Measurements from ENCODE around the gene MEGF6. TPM values are rescaled to one million over a fixed set of nuclear protein-coding genes. Genes with fewer than 3 reads are reported as not detected.

Gene MEGF6
- total RNA-seq, 2 experiments from 2014 or later, result 2.0 to 2.5 TPM

DNA sequence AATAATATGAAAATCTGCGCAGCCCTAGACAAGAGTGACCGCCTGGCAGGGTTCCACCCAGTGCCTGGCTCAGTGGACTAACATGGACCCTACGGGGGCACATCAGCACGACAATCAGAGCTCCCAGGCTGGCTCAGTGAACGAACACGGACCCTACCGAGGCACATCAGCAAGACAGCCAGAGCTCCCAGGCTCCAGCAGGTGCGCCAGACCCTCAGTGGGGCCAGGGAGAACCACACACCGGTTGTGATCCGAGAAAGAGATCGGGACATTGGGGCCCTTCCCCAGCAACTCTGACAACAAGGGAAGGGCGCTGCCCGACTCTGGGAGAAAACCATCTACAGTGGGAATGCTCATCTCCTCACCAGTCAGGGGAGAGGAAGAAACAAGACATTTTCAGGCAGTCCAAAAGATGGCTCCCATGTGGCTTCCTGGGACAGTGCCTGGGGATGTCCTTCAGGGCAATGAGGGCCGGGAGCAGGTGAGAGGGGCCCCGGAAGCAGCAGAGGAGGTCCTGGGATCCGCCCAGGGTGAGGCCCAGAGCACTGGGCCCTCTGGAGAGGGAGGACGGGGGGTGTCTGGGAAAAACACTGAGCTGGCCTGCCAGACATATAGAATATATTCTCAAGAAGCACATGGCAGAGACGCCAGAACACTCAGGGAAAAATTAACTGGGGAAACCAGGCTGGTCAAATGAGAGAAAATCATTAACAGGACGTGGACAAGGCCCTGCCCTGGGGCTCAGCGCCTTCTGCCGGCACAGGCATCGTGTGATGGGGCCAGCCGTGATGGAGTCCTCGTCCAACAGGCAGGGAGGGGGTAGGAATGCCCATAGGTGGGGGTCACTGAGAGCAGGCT is 152.0 kb downstream of the MEGF6 start:
- Mint-ChIP-seq H3K4me3 (no peak overlapping the region), H3K36me3 (ENCODE audit: low read depth) (no peaks in the 10 kb centered on the region), H3K9me3 (no peaks in the 10 kb centered on the region), H3K4me1 (ENCODE audit: low read depth) (no peaks in the 10 kb centered on the region), H3K27ac (no peak overlapping the region), H3K27me3 (peaks cover 3% of the 10 kb centered on the region)
- TF ChIP-seq, protein P1, sequence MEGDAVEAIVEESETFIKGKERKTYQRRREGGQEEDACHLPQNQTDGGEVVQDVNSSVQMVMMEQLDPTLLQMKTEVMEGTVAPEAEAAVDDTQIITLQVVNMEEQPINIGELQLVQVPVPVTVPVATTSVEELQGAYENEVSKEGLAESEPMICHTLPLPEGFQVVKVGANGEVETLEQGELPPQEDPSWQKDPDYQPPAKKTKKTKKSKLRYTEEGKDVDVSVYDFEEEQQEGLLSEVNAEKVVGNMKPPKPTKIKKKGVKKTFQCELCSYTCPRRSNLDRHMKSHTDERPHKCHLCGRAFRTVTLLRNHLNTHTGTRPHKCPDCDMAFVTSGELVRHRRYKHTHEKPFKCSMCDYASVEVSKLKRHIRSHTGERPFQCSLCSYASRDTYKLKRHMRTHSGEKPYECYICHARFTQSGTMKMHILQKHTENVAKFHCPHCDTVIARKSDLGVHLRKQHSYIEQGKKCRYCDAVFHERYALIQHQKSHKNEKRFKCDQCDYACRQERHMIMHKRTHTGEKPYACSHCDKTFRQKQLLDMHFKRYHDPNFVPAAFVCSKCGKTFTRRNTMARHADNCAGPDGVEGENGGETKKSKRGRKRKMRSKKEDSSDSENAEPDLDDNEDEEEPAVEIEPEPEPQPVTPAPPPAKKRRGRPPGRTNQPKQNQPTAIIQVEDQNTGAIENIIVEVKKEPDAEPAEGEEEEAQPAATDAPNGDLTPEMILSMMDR (IDR thresholded peaks at IDR 0.05), result no peak
- CTCF ChIA-PET, result no interaction called here
- intact Hi-C loops (cut with micrococcal nuclease), result no loop called here
- POLR2A ChIA-PET, result no interaction called here
- no peak for ATAC-seq
- no peak for DNase-seq

DNA sequence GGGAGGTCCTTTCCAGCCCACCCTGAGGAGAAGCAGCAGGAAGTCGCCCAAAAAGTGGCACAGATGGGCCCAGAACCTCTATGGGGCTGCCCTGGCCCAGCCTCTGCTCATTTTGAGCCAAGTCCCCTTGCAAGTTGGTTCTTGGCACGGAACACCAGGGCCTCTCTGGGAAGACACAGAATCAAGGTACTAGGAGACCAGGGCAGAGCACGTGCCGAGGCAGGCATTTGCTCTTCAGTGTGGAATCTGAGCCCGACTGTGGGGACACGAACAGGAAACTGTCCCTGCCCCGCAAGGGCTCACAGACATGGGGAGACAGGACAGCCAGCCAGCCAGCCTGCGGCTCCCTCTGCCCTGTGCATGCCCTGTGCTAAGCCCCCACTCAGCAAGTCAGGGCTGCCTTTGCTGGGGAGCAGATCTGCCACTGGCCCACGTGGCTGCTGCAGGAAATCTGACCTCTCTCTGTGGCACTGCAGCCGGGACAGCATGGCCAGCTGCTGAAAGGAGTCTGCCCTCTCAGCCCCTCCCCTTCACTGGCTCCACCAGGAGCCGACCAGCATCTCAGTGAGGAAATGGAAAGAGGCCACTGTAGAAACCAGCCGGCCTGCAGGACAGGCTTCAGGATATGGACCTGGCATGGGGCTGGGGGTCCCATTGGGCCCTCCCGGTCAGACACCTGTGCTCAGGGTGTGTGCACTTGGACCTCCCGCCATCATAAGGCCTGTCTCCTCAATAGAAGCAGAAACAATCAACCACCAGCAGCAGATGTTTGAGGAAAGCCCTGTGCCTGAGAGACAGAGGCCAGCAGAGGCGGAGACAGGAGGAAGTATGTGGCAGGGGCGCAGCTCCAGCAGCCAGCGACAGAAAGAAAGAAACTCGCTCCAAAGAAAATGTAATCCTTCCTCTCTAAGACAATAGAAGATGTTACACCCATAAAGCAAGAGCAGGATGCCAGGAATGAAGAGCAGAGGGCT is 153.1 kb downstream of the MEGF6 start:
- H3K9me3 Mint-ChIP-seq, result no peaks in the 10 kb centered on the region
- no peak overlapping the region for H3K27ac Mint-ChIP-seq
- intact Hi-C loops (cut with micrococcal nuclease), result no loop called here
- POLR2A ChIA-PET, result no interaction called here
- no peaks in the 10 kb centered on the region for H3K36me3 Mint-ChIP-seq (ENCODE audit: low read depth)
- H3K4me3 Mint-ChIP-seq, result no peak overlapping the region
- TF ChIP-seq, protein P1 (IDR thresholded peaks at IDR 0.05), result no peak
- no peak for ATAC-seq
- CTCF ChIA-PET, result no interaction called here
- DNase-seq, result no peak
- H3K27me3 Mint-ChIP-seq, result peaks cover 4% of the 10 kb centered on the region
- H3K4me1 Mint-ChIP-seq (ENCODE audit: low read depth), result no peaks in the 10 kb centered on the region

DNA sequence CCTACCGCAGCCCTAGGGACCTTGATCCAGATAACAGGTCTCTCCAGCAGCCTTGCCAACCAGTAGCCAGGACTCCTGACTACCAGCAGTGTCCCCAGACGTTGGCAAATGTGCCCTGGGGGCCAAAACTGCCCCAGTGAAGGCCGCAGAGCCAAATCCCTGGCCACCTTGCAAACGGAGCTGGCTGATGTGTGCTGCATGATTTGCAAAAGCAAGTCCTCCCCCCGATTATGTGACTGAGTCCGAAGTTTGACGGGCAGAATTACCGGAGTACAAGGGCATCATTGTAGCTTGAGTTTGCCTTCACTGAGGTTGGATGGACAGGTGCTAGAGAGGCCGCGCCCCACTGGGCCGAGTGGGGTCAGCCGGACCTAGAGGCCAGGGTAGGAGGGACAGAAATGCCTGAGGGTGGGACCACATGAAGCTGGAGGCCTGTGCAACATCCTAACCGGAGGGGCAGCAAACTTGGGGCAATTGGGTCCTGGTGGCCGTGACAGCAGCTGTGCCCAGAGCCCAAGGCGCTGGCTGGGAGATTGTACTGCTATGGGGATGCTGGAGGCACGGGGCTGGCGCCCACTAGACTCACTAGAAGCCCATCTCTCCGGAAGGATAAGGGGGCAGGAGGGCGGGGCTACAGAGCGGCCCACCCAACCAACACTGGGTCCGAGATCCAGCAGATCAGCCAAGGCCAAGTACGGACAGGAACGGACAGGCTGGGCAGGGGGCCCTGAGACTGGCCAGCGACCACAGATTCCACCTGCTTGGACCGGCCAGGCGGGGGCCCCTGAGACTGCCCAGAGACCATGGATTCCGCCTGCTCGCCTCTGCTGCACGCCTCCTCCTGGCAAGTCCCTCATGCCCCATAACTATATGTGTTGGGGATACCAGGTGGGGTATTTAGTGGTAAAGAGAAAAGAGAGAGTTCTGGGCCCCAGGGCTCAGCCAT is 154.1 kb downstream of the MEGF6 start:
- ChIA-PET CTCF (interaction anchor here (1.0 kb wide), 1 partner anchor 33 kb away, joined by 4 read pairs; no protein-coding TSS in a partner anchor), POLR2A (no interaction called here)
- no peak for DNase-seq
- intact Hi-C loops (cut with micrococcal nuclease), result no loop called here
- Mint-ChIP-seq H3K4me1 (ENCODE audit: low read depth) (no peaks in the 10 kb centered on the region), H3K36me3 (ENCODE audit: low read depth) (no peaks in the 10 kb centered on the region), H3K27ac (no peak overlapping the region), H3K9me3 (no peaks in the 10 kb centered on the region), H3K4me3 (no peak overlapping the region), H3K27me3 (peaks cover 5% of the 10 kb centered on the region)
- no peak for ATAC-seq
- TF ChIP-seq, protein P1 (IDR thresholded peaks at IDR 0.05), result no peak

DNA sequence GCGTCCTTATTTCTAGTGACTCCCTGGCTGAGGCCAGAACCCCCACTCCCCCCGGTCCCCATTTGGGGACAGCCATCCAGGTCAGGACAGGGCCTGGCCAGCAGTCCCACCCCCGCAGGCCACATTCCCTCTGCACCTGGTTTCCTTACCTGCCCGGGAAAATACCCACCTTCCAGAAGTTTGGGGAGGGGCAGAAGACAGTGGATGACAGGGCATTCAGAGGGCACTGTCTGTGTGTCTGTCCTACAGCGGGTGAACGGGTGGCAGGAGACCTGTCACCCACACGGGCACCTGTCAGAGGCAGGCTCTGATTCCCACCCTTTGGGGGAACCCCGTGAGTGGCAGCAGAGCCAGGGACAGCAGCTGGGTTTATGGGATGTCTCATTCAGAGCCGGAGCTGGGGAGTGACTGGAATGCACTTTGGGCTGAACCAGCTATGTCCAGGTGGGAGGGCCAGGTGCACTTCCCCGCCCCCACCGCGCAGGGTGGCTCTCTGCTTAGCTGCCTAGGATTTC is 154.8 kb downstream of the MEGF6 start:
- no peak overlapping the region for H3K27ac Mint-ChIP-seq
- H3K36me3 Mint-ChIP-seq (ENCODE audit: low read depth), result no peaks in the 10 kb centered on the region
- no peaks in the 10 kb centered on the region for H3K9me3 Mint-ChIP-seq
- ATAC-seq, result no peak
- intact Hi-C loops (cut with micrococcal nuclease), result no loop called here
- H3K4me1 Mint-ChIP-seq (ENCODE audit: low read depth), result no peaks in the 10 kb centered on the region
- POLR2A ChIA-PET, result no interaction called here
- TF ChIP-seq, protein P1 (IDR thresholded peaks at IDR 0.05), result no peak
- DNase-seq, result no peak
- CTCF ChIA-PET, result interaction anchor here (1.0 kb wide), 1 partner anchor 34 kb away, joined by 4 read pairs; no protein-coding TSS in a partner anchor
- peaks cover 7% of the 10 kb centered on the region for H3K27me3 Mint-ChIP-seq
- no peak overlapping the region for H3K4me3 Mint-ChIP-seq

Data from activated CD8-positive, alpha-beta T cell treated with anti-CD3 and anti-CD28 coated beads for 36 hours (primary cell).